HG03066 (cell line): ENCODE data around the gene NRG3.
"Not testable (repeated sequence)": the region's sequence is repeated elsewhere in the genome, so short reads cannot be mapped to it uniquely, and the experiment has no call there.

Experiments used
- ATAC-seq: cut with Tn5 transposase; IDR thresholded peaks from one replicate; pipeline ENCODE4 v1.9.1; 2021; ENCODE audit warnings: low read depth; ENCODE audit not compliant: unreplicated experiment

Gene NRG3

GRCh38 chr10:81953420-81953819, 78.4 kb downstream of the NRG3 start:
- ATAC-seq = no peak

GRCh38 chr10:81957976-81958375, 83.0 kb downstream of the NRG3 start:
- no peak for ATAC-seq

GRCh38 chr10:81959016-81959415, 84.0 kb downstream of the NRG3 start:
- ATAC-seq = no peak

GRCh38 chr10:81961451-81962184, 86.6 kb downstream of the NRG3 start:
- no peak for ATAC-seq

- ATAC-seq = no peak
These were observed 88.6 kb downstream of the NRG3 start for GRCh38 chr10:81963606-81964005.

- ATAC-seq = no peak
These were observed 92.7 kb downstream of the NRG3 start for GRCh38 chr10:81967716-81968115.

GRCh38 chr10:81969136-81969535, 94.1 kb downstream of the NRG3 start:
- no peak for ATAC-seq

- ATAC-seq = no peak
These were observed 103.2 kb downstream of the NRG3 start for GRCh38 chr10:81978238-81978637.

GRCh38 chr10:81981724-81982123, 106.7 kb downstream of the NRG3 start:
- ATAC-seq = no peak

- no peak for ATAC-seq
These were observed 109.4 kb downstream of the NRG3 start for GRCh38 chr10:81984428-81984827.

GRCh38 chr10:81995254-81995653, 120.3 kb downstream of the NRG3 start:
- ATAC-seq = no peak

- no peak for ATAC-seq
These were observed 121.9 kb downstream of the NRG3 start for GRCh38 chr10:81996927-81997326.

GRCh38 chr10:82020999-82021398, 146.0 kb downstream of the NRG3 start:
- ATAC-seq = no peak

- ATAC-seq = no peak
These were observed 152.7 kb downstream of the NRG3 start for GRCh38 chr10:82027711-82028110.

- ATAC-seq = no peak
These were observed 162.1 kb downstream of the NRG3 start for GRCh38 chr10:82037076-82037475.

- ATAC-seq = no peak
These were observed 163.6 kb downstream of the NRG3 start for GRCh38 chr10:82038587-82038986.

- ATAC-seq = no peak
These were observed 165.3 kb downstream of the NRG3 start for GRCh38 chr10:82040336-82040735.

- no peak for ATAC-seq
These were observed 166.0 kb downstream of the NRG3 start for GRCh38 chr10:82041018-82041417.

- no peak for ATAC-seq
These were observed 181.4 kb downstream of the NRG3 start for GRCh38 chr10:82056391-82056790.

- not testable (repeated sequence) for ATAC-seq
These were observed 192.2 kb downstream of the NRG3 start for GRCh38 chr10:82067192-82067591.

GRCh38 chr10:82068501-82068900, 193.5 kb downstream of the NRG3 start:
- no peak for ATAC-seq

- no peak for ATAC-seq
These were observed 196.2 kb downstream of the NRG3 start for GRCh38 chr10:82071231-82071630.

GRCh38 chr10:82072124-82072523, 197.1 kb downstream of the NRG3 start:
- ATAC-seq = no peak
